Measurements from ENCODE around the gene UBASH3B.

- TF ChIP-seq, protein P1, sequence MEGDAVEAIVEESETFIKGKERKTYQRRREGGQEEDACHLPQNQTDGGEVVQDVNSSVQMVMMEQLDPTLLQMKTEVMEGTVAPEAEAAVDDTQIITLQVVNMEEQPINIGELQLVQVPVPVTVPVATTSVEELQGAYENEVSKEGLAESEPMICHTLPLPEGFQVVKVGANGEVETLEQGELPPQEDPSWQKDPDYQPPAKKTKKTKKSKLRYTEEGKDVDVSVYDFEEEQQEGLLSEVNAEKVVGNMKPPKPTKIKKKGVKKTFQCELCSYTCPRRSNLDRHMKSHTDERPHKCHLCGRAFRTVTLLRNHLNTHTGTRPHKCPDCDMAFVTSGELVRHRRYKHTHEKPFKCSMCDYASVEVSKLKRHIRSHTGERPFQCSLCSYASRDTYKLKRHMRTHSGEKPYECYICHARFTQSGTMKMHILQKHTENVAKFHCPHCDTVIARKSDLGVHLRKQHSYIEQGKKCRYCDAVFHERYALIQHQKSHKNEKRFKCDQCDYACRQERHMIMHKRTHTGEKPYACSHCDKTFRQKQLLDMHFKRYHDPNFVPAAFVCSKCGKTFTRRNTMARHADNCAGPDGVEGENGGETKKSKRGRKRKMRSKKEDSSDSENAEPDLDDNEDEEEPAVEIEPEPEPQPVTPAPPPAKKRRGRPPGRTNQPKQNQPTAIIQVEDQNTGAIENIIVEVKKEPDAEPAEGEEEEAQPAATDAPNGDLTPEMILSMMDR (IDR thresholded peaks at IDR 0.05; ENCODE audit: insufficient read depth, low read length): no peak
- TF ChIP-seq POLR2AphosphoS5 (IDR thresholded peaks at IDR 0.05; ENCODE audit: low read depth): no peak
- no peak for TF ChIP-seq GABPA (IDR thresholded peaks at IDR 0.05; ENCODE audit: low read depth)
- TF ChIP-seq REST (IDR thresholded peaks at IDR 0.05; ENCODE audit: insufficient replicate concordance, low read depth): no peak
- TF ChIP-seq SPI1 (IDR thresholded peaks at IDR 0.05; ENCODE audit: borderline replicate concordance, low read depth): no peak
Measured at GRCh38 chr11:122778148-122778547, 122.6 kb downstream of the UBASH3B start.

Data from HL-60 (cell line).